CD4-positive, alpha-beta T cell treated with Interleukin-12 subunit alpha and Interleukin-12 subunit beta, for 1 hour (primary cell): Measurements from ENCODE around the gene IQSEC1.

Experiments used
- DNase-seq: peaks from one replicate; pipeline ENCODE4 v3.0.0-alpha.2; 2020

The IQSEC1 gene

DNA sequence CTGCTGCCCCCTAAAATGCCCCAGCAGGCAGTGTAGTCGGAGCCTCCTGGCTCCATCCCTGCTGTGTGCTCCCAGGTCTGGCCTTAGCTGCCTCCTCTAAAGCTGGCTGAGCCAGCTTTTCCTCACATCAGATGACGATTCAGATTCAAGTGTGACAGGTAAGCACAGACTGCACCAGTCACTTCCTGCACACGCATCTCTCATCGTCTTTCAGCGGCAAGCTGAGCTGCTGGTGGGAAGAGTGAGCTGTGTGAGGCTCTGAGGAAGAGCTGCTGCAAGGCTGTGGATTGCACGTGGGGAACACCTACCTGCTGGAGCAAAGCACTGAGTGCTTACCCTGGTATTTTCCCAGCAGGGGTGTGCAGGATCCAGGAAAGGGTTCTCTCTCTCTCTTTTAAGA is 143.4 kb downstream of the IQSEC1 start:
- DNase-seq: no peak

DNA sequence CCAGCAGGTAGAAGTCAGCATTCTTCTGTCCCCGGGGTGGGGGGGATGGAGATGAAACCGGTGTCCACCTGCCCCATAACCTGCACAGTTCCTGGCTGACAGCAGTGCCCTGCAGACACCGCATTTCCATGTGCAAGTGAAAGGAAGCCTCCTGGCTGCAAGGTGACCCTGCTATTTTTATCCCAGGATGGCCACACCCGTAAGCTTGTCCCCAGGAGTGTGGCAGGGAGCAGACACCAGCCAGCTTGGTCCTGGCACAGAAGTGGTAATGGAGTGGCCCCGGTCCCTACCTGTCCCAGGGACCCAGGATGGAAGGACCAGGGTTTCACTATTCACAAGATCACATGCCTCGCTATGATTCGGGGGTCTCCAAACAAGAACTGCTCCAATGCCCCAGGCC is 146.6 kb downstream of the IQSEC1 start:
- DNase-seq: no peak

DNA sequence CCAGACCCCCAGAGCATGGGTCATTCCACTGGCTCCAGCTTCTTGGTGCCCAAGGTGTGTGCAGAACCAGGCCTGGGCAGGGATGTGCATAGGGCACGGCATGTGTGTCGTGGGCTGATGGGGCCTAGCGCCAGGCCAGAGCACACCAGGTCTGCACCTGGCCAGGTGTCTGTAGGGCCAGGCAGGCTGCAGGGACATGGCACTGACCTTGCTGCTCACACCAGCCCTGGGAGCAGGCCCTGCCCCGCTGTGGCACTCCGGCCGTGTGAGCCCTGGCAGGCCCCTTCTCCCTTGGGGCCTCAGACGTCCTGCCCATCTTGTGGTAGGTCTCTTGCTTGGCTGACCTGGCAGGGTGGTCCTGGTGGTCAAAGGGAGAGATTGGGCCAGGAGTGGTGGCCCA is 147.6 kb downstream of the IQSEC1 start:
- DNase-seq: no peak

DNA sequence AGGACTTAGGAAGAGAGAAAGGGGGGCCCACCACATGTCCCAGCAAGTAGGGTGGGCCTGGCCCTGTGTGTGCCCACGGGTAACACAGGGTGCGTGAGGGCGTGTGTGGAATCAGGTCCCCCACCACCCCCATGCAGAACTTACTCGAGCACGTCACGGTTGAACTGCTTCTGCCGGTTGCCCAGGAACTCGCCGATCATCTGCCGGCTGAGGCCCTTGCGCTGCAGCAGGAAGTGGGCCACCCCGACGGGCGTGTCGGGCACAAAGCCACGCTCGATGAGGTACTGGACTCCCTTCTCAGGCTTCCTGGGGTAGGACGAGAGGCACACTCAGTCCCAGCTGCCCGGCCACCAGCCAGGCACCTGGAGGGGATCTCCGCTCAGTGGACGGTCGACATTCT is 148.8 kb downstream of the IQSEC1 start:
- no peak for DNase-seq

DNA sequence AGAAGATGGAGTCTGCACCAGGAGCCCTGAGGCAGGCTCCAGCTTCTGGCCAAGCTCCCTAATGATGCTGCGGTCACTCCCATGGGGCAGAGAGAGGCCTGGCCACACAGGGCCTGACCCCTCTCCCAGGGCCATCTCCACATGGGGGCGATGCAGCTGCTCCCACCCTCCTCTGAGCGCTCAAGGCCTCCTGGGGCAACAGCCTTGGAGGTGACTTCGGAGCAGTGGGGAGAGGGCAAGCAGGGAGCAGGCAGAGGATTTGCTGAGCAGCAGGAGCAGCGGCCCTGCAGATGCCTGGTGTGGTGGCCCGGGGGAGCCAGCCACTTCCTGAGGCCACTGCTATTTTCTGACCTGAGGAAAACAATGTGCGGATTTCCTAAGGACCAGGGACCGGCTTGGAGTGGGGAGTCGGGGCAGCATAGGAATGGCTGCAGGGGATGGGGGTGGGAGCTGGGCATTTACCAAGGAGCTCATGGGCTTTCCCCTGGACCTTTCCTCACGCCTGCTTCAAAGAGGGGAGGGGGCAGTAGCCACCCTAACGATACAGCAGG is 150.3 kb downstream of the IQSEC1 start:
- DNase-seq: no peak

DNA sequence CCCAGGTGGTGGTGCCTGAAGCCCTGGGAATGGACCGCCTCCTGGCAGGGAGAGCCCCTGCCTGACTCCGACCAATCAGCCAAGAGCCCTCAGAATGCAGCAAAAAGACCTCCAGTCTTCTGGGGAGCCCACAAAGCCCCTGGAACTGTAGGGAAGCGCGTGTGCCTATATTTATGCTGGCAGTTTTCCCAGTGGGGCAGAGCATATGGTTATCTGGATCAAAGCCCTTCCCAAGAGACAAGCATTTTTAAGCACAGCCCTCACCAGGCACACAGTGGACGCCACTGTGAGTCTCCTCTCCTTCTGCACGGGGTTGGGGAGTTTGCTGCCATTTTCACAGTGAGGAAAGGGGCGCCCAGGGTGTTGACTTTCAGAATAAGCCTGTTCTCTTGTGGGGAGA is 150.9 kb downstream of the IQSEC1 start:
- no peak for DNase-seq

DNA sequence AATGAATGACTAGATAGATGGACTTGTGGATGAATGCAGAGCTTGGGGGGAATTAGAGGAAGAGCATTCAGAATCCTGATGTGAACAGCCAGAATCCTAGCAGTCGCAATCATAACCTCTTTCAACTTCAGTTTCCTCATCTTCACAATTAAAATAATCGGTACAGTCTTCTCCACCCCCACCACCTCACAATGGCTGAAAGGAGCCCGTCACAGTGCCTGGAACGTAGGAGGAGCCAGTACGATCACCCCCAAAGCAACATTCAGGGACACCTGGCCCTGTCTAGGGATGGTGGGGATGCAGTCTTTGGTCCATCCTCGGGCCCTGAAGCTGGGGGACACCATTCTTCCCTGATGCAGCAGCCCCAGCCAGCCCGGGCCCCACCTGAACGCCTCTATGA is 151.5 kb downstream of the IQSEC1 start:
- DNase-seq: no peak

DNA sequence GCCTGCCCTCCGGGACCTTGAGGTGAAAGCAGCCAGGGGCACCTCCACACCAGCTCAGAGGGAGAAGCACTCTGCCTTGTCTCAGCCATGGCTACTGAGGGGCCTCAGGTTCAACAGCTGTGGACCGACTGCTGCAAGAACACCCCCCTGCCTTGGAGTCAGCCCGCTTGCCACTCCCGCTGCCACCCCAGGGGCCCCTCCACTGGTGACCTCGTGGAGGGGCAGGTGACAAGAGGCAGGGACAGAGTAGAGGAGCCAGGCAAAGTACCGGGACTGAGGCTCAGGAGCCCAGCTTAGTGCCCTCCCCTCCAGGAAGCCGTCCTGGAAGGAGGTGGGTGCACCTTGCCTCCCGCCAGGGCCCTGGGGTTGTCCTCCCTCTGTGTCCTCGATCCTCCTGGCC is 152.3 kb downstream of the IQSEC1 start:
- DNase-seq: no peak

DNA sequence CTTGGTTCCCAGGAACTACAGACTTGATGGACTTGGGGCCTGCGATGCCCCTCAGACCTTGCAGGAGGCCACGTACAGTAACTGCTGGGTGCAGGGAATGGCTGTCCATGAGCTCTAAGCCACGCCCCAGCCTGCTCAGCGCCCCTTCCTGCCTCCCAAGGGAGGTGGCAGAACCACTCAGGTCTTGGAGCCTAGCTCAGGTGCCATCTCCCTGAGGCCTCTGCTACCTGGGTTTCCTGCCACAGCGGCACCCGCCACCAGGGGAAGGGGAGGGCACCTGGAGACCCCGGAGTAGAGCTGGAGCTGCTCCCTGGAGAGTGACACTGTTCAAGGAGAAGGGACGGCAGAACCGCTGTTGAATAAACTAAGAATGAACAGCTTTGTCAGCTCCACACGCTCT is 154.0 kb downstream of the IQSEC1 start:
- no peak for DNase-seq

DNA sequence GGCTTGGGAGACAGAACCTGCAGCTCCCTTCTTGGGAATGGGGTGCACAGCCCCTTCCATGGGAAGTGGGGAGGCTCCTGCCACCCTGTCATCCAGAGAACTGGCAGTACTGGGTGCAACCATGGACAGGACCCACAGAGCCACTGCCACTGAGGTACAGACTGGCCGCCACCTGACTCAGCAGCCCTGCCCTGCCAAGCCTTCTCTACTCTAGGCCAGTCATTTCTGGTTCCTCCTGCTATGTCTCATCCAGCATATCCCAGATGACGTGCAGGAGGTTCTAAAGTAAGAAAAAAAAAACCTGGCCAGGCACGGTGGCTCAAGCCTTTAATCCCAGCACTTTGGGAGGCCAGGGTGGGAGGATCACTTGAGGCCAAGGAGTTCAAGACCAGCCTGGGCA is 155.0 kb downstream of the IQSEC1 start:
- no peak for DNase-seq

DNA sequence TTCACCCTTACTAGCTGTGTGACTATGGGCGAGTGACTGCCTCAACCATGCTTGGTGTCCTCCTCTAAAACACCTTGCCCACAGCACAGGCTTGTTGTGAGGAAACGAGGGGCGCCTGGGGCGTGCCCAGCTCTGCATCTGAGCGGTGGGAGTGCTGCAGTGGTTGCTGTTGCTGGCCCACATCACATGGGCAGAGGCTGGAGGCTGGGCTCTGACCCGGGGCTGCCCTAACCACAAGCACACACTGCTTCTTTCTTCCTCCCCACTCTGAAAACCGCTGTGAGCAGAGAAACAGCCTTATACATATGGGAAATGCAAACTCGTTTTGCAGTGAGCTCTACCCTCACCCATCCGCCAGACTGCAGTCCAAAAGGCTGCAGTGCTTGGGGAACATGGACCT is 157.1 kb downstream of the IQSEC1 start:
- peak; percentile 54 for DNase-seq

DNA sequence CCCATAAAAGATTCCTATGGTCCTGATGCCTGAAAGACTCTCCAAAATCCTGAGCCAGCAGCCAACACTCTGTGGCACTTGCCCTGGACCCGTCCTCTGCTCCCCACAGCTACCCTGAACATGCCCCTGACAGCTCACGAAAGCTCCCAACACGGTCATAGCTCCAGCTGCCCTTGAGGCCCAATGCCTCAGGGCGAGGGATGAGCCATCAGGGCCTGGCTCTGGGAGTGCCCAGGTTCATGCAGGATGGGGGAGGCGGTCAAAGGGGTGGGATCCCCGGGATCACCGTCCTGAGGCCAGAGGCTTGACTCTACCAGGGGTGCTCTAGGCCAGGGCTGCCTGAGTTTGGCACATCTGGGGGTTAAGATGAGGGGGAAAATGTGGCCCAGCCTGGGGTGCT is 159.1 kb downstream of the IQSEC1 start:
- no peak for DNase-seq

DNA sequence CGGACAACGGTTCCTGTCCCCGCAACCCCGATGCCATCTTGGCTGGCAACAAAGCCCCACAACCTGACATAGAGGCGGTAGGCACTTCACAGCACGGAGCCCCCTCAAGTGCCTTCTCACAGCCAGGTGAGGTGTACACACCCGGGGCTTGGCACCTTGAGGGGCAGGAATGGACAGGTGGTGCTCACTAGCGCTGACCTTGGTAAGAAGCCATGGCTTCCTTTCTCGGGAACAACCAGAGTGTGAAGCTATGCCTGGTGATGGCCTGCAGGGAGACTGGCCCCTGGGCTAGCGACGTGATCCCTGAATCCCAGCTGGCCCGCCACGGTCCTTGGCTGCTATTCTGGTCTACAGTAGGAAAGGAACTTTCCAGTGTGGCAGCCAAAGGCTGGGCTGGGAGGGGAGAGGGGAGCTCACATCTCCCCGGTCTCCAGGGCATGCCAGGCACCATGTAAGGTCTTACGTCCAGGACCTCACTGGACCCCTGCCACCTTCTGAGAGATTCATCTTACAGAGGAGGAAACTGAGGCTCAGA is 161.3 kb downstream of the IQSEC1 start:
- DNase-seq: no peak

DNA sequence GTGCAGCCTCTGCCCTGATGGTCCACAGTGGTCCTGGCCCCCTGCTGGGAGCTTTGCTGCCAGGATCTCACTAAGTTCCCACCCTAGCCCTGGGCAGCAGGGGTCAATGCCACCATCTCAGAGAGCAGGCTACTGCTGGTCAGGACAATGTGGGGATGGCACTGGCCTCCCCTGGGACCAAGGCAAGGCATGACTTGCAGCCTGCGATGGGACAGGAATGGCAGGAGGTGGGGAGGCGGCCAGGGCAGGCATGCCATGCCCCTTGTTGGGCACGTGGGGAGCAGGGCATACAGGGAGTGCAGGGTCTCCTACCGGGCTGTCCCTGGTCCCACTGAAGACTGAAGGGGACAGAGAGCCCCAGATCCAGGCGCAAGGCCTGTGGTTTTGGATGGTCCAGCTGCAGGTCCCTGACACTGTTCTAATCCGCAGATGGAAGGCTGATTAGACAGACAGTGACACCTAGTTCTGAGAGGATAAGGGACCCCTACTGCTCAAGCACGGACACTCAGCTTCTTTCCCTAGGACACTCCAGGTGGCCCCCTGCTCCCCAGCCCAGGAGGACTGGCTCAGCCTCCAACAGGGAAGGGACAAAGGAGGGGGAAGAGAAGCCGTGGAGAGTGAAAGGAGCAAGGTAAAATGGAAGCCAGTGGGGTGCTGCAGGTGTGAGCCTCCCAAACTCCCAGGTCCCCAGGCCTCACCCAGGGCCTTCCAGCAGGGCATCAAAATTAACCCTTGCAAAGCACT is 162.7 kb downstream of the IQSEC1 start:
- no peak for DNase-seq

DNA sequence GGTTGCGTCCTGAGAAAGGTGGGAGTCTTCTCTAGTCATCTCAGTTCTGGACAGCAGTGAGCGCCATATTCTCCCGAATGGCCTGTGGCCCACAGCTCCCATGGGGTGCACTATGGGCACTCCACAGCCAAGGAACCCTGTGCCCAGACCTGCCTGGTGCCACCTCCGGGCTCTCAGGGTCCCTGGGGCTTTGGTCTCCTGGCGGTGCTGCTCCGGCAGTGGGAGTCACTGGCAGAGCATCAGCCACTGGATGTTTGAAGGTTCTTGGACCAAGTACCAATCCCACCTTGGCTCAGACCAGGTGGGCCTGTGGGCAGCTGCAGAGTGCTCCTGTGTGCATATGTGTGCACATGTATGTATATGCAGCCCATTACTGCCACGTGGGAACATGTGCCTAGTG is 163.5 kb downstream of the IQSEC1 start:
- DNase-seq: no peak

DNA sequence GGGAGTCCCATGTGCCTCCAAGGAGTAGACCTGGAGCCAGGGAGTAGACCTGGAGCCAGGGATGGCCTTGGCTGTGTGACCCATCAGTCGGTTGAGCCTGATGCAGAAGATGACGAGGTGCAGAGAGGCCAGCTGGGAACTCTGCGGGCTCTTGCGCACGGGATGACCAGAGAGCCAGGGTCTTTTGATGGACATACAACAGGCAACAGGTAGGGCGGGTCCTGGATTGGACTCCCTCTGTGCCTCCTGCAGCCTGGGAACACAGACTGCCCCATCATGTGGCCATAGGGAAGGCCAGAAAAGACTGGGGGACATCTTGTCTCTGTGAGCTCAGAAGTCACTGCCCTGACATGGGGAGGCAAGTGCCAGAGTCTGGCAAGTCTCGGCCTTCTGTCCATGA is 164.4 kb downstream of the IQSEC1 start:
- no peak for DNase-seq

DNA sequence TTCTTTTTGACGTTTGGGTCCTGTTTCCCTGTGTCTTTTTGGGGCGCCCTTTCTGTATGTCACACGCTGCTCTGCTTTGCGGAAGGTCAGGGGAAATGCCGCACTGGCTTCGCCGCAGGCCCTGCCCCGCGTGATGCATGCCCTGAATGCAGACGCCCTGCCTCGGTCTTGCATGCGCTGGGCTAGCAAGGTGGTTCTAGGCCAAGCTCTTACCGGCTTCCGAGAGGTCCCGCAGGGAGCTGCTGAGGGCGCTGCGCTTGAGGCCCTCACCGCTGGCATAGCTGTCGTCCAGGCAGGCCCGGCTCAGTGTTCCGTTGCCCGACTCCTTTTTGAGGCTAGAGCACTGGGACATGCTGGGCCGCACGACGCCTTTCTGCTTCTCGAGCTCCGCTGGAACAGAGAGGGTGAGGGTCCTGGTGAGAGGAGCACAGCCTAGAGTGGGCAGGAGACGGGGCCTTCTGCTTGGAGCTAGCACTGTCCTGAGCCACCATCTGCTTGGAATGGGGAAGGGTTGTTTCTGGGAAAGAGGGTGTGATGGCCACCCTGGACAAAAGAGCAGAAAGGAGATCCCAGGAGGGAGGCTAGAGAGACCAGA is 165.0 kb downstream of the IQSEC1 start:
- DNase-seq: no peak

DNA sequence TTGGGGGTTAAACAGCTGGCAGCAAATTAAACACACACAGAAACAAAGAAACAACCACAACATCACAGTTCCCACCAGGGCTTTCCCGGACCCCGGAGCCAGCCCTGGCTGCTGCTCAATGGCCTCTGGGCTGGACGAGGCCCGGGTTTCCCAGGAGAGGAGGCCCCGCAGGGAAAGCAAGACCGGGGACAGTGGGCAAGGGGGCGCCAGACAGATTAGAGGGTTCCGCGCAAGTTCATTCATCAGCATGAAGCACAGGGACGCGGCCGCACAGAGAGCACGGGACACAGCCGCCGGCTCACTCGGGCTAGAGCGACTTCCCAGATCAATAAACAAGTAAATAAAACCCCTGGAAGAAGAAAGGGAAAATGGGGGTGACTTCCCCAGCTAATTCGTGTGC is 165.5 kb downstream of the IQSEC1 start:
- no peak for DNase-seq

DNA sequence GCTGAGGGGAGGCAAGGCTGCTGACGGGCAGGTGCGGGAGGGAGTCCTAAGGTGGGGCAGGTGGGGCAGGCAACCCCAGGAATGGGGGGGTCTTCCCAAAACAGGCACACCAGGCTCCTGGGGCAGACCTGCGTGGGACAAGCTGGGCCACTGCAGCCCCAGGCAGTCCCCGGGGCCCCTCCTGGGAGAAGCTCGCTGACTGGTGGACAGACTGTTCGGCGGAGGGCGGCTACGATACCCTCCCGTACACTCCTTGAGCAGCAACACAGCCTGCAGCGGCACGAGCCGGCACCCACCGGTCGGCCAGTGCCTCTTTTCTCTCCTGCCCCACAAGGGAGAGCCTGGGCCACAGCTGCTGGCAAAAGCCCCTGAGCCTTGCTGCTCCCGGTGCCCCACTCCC is 165.9 kb downstream of the IQSEC1 start:
- no peak for DNase-seq

DNA sequence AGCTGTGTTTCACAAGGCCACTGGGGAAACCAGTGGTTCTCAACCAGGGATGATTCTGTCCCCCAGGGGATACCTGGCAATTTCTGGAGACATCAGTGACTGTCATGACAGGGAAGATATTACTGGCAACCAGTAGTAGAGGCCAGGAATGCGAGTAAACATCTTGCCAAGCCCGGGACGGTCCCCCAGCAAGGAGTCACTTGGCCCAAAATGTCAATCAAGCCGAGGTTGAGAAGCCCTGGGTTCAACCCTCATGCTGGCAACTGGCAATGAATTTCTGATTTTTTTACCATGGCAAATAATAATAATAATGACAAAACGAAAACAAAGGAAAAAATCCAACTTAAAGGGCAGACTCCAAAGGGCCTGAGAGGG is 166.3 kb downstream of the IQSEC1 start:
- no peak for DNase-seq

DNA sequence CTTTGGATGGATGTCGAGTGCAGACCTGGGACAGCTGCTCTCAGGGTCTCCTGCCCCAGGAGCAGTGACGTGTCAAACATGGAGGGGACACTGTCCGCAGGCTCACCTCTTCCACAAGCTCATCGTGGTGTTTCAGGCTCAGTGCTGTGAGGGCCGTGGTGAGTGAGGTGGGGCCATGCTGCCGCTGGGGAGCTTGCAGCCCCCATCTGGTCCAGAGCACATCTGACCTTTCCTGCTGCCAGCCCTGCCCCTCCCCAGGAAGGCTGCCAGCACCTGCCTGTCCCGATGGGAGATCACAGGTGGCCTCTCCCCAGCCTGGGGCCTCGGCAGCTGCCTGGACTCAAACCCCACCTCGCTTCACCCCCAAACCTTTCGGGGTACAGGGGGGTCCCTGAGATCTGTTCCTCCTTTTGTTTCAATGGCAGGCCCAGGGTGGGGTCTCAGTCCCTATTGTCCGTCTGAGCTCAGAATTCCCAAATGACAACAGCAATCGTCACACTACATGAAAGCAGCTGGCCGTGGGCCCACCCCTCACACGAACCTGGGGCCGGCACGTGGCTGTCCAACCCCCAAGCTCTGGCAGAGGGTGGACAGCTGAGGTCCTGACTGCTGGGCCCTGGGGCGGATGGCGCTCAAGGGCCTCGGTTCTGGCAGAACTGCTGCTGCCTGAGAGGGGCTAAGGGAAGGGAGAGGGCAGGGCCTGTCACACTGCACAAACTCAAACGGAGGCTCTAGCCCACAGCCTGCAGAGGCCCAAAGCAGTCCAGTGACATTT is 166.9 kb downstream of the IQSEC1 start:
- no peak for DNase-seq

DNA sequence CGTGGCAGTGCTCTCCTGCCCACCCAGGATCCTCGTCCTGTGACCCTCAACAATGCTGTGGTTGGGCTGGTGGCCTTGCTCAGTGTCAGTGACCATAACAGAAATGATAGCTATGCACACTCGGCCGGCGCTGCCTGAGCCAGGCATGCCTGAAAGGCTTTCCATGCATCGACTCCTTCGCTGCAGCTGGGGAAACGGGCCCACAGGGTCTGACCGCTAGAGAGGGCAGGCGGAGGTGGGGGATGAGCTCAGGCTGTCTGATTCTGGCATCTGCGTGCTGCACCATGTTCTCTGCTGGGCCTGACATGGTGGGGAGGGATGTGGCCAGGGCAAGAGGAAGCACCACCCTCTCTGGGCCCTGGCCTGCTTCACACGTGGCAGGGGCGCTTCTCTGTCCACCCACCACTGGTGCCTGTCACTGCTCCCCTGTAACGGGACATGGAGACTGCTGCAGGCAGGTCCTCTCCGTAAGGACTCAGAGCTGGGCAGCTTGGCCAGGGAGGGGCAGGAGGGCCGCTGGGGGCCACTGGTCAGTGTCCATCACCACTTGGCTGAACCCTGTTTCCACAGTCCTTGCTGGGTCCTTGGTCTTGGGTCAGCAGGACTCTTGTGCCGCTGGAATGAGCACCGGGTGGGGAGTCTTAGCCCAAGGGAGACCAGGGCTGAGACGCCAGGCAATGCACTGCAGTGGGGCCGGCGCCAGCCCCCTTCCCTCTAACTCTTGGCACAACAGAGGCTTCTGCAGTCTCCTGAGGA is 167.7 kb downstream of the IQSEC1 start:
- DNase-seq: no peak

DNA sequence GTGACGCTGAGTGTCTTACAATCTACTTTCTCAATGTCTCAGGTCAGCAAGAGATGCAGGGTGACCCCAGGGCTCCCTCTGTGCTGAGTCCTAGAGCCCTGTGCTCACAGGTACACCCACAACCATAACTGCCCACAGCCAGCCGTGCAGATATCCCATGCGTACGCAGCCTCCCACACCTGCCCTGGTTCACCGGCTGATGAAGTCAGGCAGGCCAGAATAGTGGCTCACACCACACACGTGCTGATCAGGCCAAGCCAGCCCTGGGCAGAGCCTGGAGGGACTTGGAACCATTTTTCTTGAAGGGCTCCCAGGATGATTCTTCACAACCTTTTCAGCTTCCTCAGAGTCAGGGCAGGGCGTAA is 168.3 kb downstream of the IQSEC1 start:
- DNase-seq: no peak
